GM15510 (cell line): ENCODE data around the gene NFKB2.

Source experiments
- POLR2A ChIP-seq: IDR thresholded peaks from 3 replicates; pipeline ENCODE4 v1.6.1; 2011; ENCODE audit warnings: borderline replicate concordance; ENCODE audit not compliant: insufficient read length; ENCODE audit errors: extremely low read depth

NFKB2 gene

DNA sequence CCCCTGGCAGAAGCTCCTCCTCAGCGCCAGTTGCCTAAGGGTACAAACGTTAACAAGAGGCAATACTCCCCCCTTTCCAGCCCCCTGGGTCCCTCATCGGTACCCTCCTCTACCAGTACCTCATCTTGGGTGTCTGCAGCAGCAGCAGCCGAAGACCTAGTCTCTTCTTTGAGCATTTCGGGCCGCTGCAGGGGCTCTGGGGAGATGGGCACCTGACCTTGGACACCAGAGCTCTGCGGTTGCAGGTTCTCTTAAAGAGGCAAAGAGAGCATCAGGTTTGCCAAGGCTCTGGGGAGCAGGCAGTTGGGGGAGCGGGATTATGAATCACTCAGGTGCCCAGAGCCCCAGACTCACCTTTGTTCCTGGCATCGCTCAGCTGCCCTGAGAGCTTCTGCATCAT lies 28.6 kb downstream of the NFKB2 start:
- no peak for TF ChIP-seq POLR2A

DNA sequence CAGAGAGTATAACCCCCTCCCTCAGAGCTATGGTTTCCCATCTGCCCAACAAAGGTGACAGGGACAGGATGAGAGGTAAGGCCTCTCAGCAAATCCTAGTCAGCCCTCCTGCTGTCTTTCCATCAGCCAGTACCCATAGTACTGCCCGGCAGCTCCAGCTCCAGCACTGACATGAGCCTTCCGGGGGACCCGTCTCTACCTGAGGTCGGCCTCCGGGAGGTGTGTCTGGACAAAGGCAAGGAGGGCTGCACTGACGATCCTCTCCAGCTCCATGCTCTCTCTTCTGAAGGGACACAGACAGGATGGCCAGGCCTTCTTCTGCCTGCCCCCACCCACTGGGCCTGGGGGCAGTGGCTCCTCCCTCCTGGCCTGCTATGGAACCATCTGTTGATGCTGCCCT lies 29.4 kb downstream of the NFKB2 start:
- TF ChIP-seq POLR2A: no peak

DNA sequence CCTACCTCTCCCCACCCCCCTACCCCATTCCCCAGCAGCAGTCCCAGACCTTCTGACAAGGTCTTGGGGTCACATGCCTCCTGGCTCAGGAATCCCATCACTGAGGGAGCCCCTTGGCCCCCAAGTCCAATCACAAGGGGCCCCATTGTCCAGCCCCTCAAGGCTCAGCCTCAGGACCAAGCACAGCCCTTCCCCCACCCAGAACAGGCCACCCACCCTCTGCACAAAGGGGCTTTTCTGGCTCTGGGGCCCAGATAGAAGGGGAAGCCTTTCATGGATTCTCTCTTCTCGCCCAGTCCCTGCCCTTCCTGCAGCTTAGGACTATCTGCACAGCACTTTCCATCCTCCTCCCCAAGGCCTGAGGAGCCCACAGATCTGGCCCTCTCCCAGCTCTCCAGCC lies 29.9 kb downstream of the NFKB2 start:
- TF ChIP-seq POLR2A: no peak

DNA sequence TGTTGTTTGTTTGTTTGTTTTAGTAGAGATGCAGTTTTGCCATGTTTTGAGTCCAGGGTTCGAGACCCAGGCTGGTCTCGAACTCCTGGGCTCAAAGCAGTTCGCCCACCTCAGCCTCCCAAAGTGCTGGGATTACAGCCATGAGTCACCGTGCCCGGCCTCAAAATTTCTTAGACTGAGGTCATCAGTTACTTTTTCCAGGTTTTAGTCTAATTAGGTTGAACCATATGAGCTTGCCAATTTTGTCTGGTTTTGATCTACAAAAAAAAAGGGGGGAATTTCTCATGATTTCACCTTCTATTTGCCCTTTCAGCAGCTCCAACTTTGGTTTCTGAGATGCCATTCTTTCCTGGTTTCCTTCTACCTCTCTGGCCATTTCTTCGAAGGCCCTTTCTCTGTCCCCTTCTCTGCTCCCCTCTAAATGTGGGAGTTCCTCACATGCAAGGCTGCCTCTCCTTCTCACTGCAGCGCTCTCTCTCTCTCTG lies 31.3 kb downstream of the NFKB2 start:
- TF ChIP-seq POLR2A: no peak

DNA sequence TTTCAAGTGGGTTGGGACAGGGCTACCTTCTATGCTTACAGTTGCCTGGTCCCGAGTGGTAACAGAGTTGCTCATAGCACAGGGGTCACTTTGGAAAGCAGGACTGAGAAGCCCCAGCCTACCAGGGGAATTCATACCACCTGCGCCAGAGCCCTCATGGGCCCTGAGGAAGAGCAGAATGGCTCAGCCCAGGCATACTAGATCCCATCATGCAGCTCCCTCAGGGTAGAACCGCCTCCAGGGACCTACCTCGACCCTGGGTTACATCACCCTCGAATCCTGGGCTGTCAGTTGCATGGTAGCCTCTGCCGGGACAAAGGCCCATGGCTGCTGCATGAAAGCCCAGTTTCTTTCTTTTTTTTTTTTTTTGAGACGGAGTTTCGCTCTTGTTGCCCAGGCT lies 34.0 kb downstream of the NFKB2 start:
- TF ChIP-seq POLR2A: no peak

DNA sequence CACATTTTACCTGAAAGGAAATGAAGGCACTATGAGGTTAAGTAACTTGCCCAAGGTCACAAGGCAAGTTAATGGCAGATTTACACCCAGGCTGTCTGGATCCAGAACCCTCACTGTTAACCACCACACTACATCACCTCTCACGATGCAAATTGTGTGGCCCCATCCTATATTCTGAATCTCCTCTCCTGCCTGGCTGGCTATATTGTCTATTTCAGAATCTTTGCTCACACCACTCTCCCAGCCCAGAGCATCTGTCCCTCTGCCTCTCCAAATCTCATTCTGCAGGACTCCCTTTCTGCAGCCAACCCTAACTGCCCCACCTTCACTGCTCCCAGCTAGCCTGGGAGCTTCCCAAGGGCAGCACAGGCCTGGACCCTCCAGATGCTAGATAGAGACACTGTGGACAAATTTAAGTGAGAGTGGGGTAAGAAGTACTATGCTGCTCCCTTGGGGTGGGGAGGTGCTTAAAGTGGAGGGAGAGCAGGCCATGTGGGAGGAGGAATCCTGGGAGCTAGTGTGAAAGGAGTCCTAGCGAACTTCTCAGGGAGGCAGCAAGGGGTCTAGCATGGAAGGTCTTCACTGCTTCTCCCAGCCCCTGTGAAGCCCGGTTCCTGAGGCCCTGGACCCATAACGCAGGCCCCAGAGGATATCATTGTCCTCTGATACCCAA lies 36.1 kb downstream of the NFKB2 start:
- no peak for TF ChIP-seq POLR2A

DNA sequence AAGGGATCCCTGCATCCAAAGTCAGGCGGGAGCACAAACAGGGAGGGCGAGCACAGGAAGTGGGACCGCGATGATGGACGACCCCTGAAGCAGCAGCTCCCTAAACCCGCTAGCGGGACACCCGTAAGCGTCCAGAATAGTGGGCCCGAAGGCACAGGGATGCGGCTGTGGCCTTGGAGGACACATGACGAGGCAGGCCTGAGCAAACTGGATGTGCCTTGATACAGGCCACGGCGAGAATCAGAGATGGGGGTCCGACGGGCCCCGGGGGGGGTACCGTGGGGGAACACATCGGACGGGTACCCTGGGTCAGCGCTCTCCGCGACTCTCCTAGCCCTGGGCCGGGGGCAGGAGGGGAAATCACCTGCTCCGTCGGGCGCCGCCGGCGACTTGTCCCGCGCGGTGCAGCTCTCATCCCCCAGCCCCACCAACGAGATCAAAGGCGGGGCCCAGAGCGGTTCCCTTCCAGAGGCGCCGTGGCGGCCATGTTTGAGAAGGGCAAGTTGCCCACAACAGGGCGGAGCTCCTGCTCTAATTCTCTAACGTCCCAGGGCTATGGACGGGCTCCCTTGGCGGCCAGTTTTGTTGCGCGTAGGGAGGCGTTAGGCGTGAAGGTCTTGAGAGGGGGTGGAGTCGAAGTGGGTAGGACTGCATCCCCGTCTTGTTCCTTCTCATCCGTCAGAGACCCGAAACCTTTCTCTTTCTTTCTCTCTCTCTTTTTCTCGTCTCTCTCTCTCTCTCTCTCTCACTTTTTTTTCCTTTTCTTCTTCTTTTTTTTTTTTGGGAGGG lies 36.9 kb downstream of the NFKB2 start, which contains the start of gene CUEDC2:
Gene CUEDC2, minus strand, starts transcription at position 413 of the 789 bp plus-strand sequence. CDS start 7,386 bp downstream, outside the sequence.
- peak; percentile 83 for TF ChIP-seq POLR2A

DNA sequence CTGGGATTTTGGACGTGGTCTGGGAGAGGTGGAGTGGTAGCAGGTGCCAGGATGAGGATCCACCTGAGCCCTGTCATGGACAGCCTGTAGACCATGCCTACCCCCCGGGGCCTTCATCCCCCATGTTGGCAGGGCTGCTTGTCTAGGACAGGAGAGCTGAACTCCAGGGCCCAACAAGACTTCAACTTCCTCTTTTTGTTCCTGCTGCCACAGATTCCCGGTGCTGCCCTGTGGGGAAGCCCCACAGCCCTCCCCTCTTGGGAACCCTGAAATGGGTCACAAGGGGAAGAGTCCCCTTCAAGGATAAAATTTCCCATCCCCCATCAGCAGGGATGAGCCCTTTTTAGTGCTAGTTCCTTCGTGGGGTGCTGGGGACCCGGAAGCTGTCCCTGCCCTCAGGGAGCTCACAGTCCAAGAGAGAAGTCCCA lies 38.1 kb downstream of the NFKB2 start:
- TF ChIP-seq POLR2A: no peak

DNA sequence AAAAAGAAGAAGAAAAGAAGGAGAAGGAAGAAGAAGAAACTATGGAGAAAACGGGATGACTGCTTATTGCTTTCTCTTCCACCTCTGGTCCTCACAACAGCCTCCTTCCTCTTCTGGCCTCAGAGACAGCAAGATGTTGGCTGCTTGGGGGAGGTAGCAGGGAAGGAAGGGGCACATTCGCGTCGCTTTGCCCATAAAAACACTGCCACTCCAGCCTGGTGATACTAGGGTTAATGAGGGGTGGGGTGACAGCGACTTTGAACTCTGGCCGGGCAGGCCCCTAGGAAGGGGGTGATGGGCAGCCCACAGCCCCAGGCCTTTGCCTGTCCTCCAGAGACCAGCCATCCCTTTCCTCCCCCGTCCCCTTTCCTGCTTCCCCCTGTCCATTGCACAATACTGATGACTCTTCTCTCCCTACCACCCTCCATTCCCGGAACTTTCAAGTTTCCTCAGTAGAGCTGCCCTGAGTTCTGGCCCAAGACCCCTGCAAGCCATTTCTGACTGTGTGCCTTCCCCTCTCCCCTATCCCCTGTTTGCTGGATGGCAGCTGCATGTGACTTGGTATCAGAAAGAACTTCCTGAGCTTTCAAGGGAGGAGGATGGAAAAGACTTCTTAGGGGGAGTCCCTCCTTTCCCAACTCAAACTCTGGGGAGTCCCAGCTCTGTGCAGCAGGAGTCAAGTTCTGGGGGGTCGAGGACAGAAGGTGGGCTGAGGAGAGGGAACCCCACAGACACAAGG lies 39.1 kb downstream of the NFKB2 start:
- no peak for TF ChIP-seq POLR2A

DNA sequence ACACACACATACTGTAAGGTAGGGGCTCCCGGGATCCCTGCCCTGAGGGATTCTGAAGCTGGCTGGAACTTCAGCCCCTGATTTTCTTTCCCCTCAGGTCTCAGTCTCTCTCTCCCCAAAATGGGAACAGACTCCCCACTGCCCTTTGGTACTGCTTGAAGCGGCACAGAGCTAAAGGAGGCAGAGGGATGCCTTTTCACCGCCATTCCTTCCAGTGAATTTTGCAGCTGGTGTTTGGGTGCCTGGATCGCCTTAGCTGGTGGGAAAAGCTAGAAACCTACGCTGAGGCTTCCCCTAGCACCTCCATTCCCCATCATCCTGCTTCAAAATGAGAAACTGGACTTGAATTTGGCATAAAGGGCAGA lies 39.6 kb downstream of the NFKB2 start:
- TF ChIP-seq POLR2A: no peak

DNA sequence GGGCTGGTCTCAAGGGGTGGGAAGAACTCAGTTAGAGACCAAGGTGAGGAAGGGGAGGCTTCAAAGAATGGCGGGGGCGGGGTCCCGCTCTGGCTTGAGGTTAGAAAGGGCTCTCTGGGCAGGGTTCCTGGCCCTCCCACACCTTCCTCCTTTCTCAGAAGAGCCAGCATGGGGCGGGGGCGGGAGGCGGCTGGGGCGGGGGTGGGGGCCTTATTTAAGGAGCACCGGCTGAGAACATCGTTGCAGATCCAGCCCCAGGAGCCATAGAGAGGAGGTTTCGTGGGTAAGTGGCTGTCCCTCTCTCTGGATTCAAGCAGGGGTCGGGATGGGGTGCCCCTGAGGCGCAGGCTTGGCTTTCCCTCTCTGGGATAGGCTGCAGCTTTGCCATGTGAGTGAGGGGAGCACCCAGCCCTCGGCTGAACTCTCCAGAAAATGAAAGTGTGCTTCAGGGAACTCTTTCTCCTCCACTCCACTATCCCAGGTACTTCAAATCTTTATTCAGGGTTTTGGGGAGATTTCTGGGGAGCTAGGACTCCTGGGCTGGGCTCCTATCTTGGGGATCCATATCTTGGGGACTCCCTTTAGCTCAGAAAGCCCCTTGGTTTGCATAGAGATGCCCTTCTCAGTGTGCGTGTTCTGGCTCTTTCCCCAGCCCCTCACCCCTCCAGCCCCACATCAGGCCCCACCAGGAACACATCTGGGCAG lies 40.2 kb downstream of the NFKB2 start:
- TF ChIP-seq POLR2A: peak; percentile 61

DNA sequence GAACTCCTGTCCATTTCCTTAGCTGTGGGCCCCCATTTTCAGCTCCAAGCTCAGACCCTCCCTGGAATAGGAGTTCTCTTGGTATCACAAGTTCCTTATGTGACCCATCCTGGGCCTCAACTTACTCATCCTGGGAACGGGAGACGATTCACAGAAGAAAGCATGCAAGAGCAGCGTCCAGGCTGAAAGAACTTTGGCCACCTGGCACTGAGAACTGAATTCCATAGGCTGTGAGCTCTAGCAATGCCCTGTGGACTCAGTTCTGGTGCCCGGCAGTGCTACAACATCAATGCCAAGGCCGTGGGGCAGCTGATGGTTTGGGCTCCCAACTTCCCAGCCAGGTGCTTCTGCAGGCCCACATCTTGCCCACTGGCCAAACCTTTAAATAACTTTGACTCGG lies 40.8 kb downstream of the NFKB2 start:
- TF ChIP-seq POLR2A: no peak

DNA sequence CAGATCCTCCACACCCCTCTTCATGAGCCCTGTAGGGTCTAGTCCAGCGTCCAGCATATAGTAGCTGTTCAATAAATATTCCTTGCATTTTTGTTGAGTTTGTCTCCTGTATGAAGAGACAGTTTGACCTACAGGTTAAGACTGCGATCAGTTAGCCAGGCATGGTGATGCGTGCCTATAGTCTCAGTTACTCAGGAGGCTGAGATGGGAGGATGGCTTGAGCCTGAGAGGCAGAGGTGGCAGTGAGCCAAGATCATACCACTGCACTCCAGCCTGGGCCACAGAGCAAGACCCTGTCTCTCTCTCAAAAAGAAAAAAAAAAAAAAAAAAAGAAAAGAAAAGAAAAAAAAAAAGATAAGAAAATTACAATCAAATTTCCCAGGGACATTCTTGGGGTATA lies 42.0 kb downstream of the NFKB2 start:
- TF ChIP-seq POLR2A: no peak

DNA sequence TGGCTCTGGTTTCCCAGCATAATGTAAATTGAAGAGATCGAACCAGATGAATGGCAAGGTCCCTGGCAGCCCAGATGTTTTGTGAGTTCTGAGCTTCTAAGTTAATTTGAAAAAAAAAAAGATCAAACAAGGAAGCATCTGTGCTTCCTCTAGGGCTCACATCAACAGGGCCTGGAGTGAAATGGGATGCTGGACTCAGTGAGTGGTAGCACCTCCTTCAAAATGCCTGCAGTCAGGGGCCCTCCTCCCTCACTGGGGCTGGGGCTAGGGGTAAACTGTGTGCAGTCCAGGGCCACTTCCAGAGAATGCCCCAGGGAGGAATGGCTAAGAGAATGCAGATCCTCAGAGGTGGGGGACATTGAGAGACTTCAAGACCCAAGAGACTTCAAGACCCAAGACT lies 42.9 kb downstream of the NFKB2 start:
- TF ChIP-seq POLR2A: no peak

DNA sequence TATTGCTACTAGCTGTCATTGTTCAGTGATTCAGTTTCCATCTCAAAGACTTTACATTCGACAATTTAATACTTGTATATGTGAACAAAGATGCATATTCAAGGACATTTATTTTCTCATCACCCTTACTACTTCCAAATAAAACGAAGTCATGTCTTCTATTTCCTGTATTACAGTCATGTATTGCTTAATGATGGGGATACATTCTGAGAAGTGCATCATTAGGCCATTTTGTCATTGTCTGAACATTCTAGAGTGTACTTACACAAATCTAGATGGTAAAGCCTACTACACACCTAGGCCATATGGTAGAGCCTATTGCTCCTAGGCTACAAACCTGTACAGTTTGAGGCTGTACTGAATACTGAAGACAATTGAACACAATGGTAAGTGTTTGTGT lies 49.3 kb downstream of the NFKB2 start:
- TF ChIP-seq POLR2A: no peak
